Endometrial microvascular endothelial cells (primary cell): ENCODE results near the gene DLGAP4. TPM values are rescaled to one million over a fixed set of nuclear protein-coding genes. Genes with fewer than 3 reads are reported as not detected.

Source experiments
- in situ Hi-C: cut with HindIII; loops from 2 replicates; pipeline ENCODE4 v1.10.0; 2017; ENCODE audit warnings: low sequenced_read_pairs, low pct_unique_long_range_greater_than_20kb; ENCODE audit errors: inconsistent ontology term
- total RNA-seq: library from RNA; depleted of rRNA; stranded (reverse); fragments of >200 nt; gene quantifications from one replicate; pipeline ENCODE4 v1.2.3, GENCODE V29; 2015; ENCODE audit errors: inconsistent ontology term

The DLGAP4 gene
- total RNA-seq, result 26.4 TPM

GRCh38 chr20:36305602-36306551, at the start of gene DLGAP4:
Gene DLGAP4, plus strand, starts transcription at chr20:36306339. Its CDS starts 125,379 bp downstream, at chr20:36431718.
- in situ Hi-C loops, result no loop called here

- in situ Hi-C loops, result no loop called here
These were observed 46.7 kb upstream of the DLGAP4 start for GRCh38 chr20:36259177-36260061.

- in situ Hi-C loops, result no loop called here
These were observed 45.8 kb upstream of the DLGAP4 start for GRCh38 chr20:36260316-36260715.

- in situ Hi-C loops, result no loop called here
These were observed 44.6 kb upstream of the DLGAP4 start for GRCh38 chr20:36261389-36262105.

GRCh38 chr20:36262440-36262839, 43.7 kb upstream of the DLGAP4 start:
- in situ Hi-C loops, result no loop called here

GRCh38 chr20:36264426-36265246, 41.5 kb upstream of the DLGAP4 start:
- in situ Hi-C loops, result no loop called here

- in situ Hi-C loops, result no loop called here
These were observed 40.0 kb upstream of the DLGAP4 start for GRCh38 chr20:36266189-36266588.

- in situ Hi-C loops, result no loop called here
These were observed 38.3 kb upstream of the DLGAP4 start for GRCh38 chr20:36267605-36268381.

GRCh38 chr20:36268440-36269342, 37.4 kb upstream of the DLGAP4 start:
- in situ Hi-C loops, result no loop called here

- in situ Hi-C loops, result no loop called here
These were observed 36.6 kb upstream of the DLGAP4 start for GRCh38 chr20:36269507-36269906.

GRCh38 chr20:36270744-36271638, 35.1 kb upstream of the DLGAP4 start:
- in situ Hi-C loops, result no loop called here

GRCh38 chr20:36271639-36272546, 34.2 kb upstream of the DLGAP4 start:
- in situ Hi-C loops, result no loop called here

- in situ Hi-C loops, result no loop called here
These were observed 33.5 kb upstream of the DLGAP4 start for GRCh38 chr20:36272547-36273220.
